ENCODE measurements around the gene CNKSR3.

CNKSR3 gene

DNA sequence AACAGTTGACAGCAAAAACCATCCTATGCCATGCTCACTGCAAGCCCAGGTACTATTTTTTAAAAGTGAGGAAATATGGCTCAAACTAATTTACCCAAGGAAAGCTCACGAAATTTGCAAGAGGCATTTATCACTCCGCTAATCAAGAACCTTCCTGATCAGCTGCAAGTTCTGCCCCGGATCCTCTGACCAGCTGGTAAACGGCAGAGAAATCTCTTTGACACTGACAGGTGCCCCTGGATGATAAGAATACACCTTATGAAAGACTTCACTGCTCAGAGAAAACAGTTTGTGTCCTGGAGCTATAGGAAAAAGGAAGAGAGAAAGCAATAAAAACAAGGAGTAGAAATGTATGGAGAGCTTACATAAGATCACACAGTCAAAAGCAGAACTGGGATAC lies 6.4 kb downstream of the CNKSR3 start:
- no peaks in the 10 kb centered on the region for H3K9me2 ChIP-seq (ENCODE audit: low read depth, low read length)
- H3K79me2 ChIP-seq (ENCODE audit: insufficient read depth, low read length) = no peaks in the 10 kb centered on the region
- H3K36me3 ChIP-seq (ENCODE audit: insufficient read depth, low read length) = no peaks in the 10 kb centered on the region
- H3K4me1 ChIP-seq (ENCODE audit: insufficient read depth, low read length, severe bottlenecking) = no peaks in the 10 kb centered on the region
- no peaks in the 10 kb centered on the region for H3K27me3 ChIP-seq (ENCODE audit: insufficient read depth, low read length)
- no peaks in the 10 kb centered on the region for H3K9me3 ChIP-seq (ENCODE audit: low read length)
- H3K4me2 ChIP-seq (ENCODE audit: low read length) = no peak overlapping the region
- H3K9ac ChIP-seq (ENCODE audit: low read length) = no peak overlapping the region
- H3F3A ChIP-seq (ENCODE audit: insufficient read depth, low read length) = no peaks in the 10 kb centered on the region
- H3K4me3 ChIP-seq (ENCODE audit: low read depth, low read length, poor library complexity, severe bottlenecking) = no peak overlapping the region
- H3K27ac ChIP-seq (ENCODE audit: low read depth, low read length, poor library complexity, severe bottlenecking) = no peak overlapping the region
- H4K20me1 ChIP-seq (ENCODE audit: insufficient read depth, low read length) = no peaks in the 10 kb centered on the region
- TF ChIP-seq, protein P1, sequence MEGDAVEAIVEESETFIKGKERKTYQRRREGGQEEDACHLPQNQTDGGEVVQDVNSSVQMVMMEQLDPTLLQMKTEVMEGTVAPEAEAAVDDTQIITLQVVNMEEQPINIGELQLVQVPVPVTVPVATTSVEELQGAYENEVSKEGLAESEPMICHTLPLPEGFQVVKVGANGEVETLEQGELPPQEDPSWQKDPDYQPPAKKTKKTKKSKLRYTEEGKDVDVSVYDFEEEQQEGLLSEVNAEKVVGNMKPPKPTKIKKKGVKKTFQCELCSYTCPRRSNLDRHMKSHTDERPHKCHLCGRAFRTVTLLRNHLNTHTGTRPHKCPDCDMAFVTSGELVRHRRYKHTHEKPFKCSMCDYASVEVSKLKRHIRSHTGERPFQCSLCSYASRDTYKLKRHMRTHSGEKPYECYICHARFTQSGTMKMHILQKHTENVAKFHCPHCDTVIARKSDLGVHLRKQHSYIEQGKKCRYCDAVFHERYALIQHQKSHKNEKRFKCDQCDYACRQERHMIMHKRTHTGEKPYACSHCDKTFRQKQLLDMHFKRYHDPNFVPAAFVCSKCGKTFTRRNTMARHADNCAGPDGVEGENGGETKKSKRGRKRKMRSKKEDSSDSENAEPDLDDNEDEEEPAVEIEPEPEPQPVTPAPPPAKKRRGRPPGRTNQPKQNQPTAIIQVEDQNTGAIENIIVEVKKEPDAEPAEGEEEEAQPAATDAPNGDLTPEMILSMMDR (IDR thresholded peaks at IDR 0.05; ENCODE audit: low read length) = no peak
- no peak for TF ChIP-seq EZH2 (IDR thresholded peaks at IDR 0.05; ENCODE audit: borderline replicate concordance, low read length)
- no peak overlapping the region for H2AFZ ChIP-seq (ENCODE audit: low read length)

DNA sequence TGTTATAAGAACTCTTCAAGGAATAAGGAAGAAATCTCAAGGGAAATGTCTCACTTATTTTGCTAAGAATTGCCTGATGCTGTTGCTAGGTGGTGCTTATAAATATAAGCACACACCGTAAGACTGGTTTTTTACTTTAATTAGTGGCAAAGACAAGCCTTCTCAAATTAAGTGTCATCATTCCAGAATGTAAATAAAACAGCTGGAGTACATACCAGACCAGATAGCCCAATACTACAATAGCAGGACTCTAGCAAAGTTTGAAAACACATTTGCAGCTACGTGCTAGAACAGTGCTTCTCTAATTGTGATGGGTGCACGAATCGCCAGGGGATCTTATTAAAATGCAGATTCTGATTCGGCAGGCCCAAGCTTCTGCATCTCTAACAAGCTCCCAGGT lies 6.8 kb downstream of the CNKSR3 start:
- no peak overlapping the region for H3K4me2 ChIP-seq (ENCODE audit: low read length)

DNA sequence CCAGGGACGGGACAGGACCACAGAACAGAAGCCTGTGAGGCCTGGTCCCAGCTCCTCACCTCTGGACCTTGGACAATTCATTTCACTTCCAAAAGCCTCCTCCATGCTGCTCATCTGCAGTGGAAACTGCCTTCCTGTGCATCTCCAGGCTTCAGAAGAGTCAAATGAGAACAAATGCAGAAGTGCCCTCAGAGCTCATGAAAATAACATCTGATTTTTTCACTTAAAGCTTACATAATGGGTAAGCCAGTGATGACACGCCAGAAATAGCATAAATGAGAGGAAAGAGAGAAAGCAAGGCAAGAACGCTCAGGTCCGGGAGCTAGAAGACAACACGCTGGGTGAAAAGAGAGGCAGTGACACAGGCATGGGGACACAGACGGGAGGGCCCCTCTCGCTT lies 7.9 kb downstream of the CNKSR3 start:
- no peaks in the 10 kb centered on the region for H4K20me1 ChIP-seq (ENCODE audit: insufficient read depth, low read length)

More for the DNA sequence above, 6.8 kb downstream of the CNKSR3 start:
- Histone ChIP-seq H3K27me3 (ENCODE audit: insufficient read depth, low read length) (no peaks in the 10 kb centered on the region), H3K9ac (ENCODE audit: low read length) (no peak overlapping the region), H3K36me3 (ENCODE audit: insufficient read depth, low read length) (no peaks in the 10 kb centered on the region), H3K4me1 (ENCODE audit: insufficient read depth, low read length, severe bottlenecking) (no peaks in the 10 kb centered on the region), H4K20me1 (ENCODE audit: insufficient read depth, low read length) (no peaks in the 10 kb centered on the region), H3K9me2 (ENCODE audit: low read depth, low read length) (no peaks in the 10 kb centered on the region), H2AFZ (ENCODE audit: low read length) (no peak overlapping the region), H3F3A (ENCODE audit: insufficient read depth, low read length) (no peaks in the 10 kb centered on the region), H3K79me2 (ENCODE audit: insufficient read depth, low read length) (no peaks in the 10 kb centered on the region), H3K27ac (ENCODE audit: low read depth, low read length, poor library complexity, severe bottlenecking) (no peak overlapping the region), H3K9me3 (ENCODE audit: low read length) (no peaks in the 10 kb centered on the region), H3K4me3 (ENCODE audit: low read depth, low read length, poor library complexity, severe bottlenecking) (no peak overlapping the region)
- no peak for TF ChIP-seq EZH2 (IDR thresholded peaks at IDR 0.05; ENCODE audit: borderline replicate concordance, low read length)
- TF ChIP-seq, protein P1 (IDR thresholded peaks at IDR 0.05; ENCODE audit: low read length) = no peak

More for the DNA sequence above, 7.9 kb downstream of the CNKSR3 start:
- Histone ChIP-seq H3K27ac (ENCODE audit: low read depth, low read length, poor library complexity, severe bottlenecking) (no peak overlapping the region), H3K9me3 (ENCODE audit: low read length) (no peaks in the 10 kb centered on the region), H3K9ac (ENCODE audit: low read length) (no peak overlapping the region), H3K36me3 (ENCODE audit: insufficient read depth, low read length) (no peaks in the 10 kb centered on the region), H3K79me2 (ENCODE audit: insufficient read depth, low read length) (no peaks in the 10 kb centered on the region), H3K9me2 (ENCODE audit: low read depth, low read length) (no peaks in the 10 kb centered on the region), H3K4me1 (ENCODE audit: insufficient read depth, low read length, severe bottlenecking) (no peaks in the 10 kb centered on the region), H3F3A (ENCODE audit: insufficient read depth, low read length) (no peaks in the 10 kb centered on the region), H3K27me3 (ENCODE audit: insufficient read depth, low read length) (no peaks in the 10 kb centered on the region; the same call in 1 of the 2 replicates), H2AFZ (ENCODE audit: low read length) (no peak overlapping the region), H3K4me3 (ENCODE audit: low read depth, low read length, poor library complexity, severe bottlenecking) (no peak overlapping the region), H3K4me2 (ENCODE audit: low read length) (no peak overlapping the region)
- no peak for TF ChIP-seq EZH2 (IDR thresholded peaks at IDR 0.05; ENCODE audit: borderline replicate concordance, low read length)
- TF ChIP-seq, protein P1 (IDR thresholded peaks at IDR 0.05; ENCODE audit: low read length) = no peak
